ENCODE results near the gene SYDE2. TPM values are rescaled to one million over a fixed set of nuclear protein-coding genes. Genes with fewer than 3 reads are reported as not detected.

SYDE2 gene
- total and polyA plus RNA-seq, 2 donors (not counting 1 experiment from before 2014, with no cell fraction given): 0.25 to 0.89 TPM

GRCh38 chr1:85122169-85122568 lies 78.6 kb downstream of the SYDE2 start:
- H3K4me1 ChIP-seq (ENCODE audit: control insufficient read depth in 2 of 2, insufficient read depth in 2 of 2, low read length in 2 of 2): no peaks in the 10 kb centered on the region

GRCh38 chr1:85121744-85122143 lies 79.1 kb downstream of the SYDE2 start:
- Histone ChIP-seq H3K4me1 (ENCODE audit: control insufficient read depth in 2 of 2, insufficient read depth in 2 of 2, low read length in 2 of 2) (no peaks in the 10 kb centered on the region), H3K27ac (ENCODE audit: low read length in 2 of 2) (no peak overlapping the region), H3K4me3 (ENCODE audit: control extremely low read depth in 1 of 5, extremely low read depth in 1 of 5, insufficient read depth in 1 of 5, low read depth in 2 of 5, low read length in 4 of 5) (no peak overlapping the region), H3K79me2 (ENCODE audit: control insufficient read depth, insufficient read depth, low read length) (no peaks in the 10 kb centered on the region), H3K4me2 (replicated peaks; ENCODE audit: low read depth, low read length, poor library complexity, severe bottlenecking) (no peak overlapping the region), H3K27me3 (replicated peaks in 1 of 4; ENCODE audit: control extremely low read depth in 1 of 4, control insufficient read depth in 3 of 4, insufficient read depth in 4 of 4, low read length in 3 of 4) (no peaks in the 10 kb centered on the region), H3K9me3 (ENCODE audit: control extremely low read depth in 1 of 3, control insufficient read depth in 2 of 3, insufficient read depth in 1 of 3, low read length in 2 of 3) (no peaks in the 10 kb centered on the region), H3K36me3 (replicated peaks in 1 of 2; ENCODE audit: control extremely low read depth in 1 of 2, control insufficient read depth in 1 of 2, extremely low read depth in 1 of 2, insufficient read depth in 2 of 2, low read length in 1 of 2) (no peaks in the 10 kb centered on the region), H3K9ac (ENCODE audit: low read length) (no peak overlapping the region), H4K20me1 (ENCODE audit: control insufficient read depth, insufficient read depth, low read length, poor library complexity, severe bottlenecking) (no peaks in the 10 kb centered on the region), H2AFZ (ENCODE audit: insufficient read depth, low read depth, low read length, poor library complexity, severe bottlenecking) (no peak overlapping the region)
- H3K9me3 Mint-ChIP-seq (ENCODE audit: insufficient read depth): no peaks in the 10 kb centered on the region
- ATAC-seq (ENCODE audit: low read depth) (no peak), DNase-seq (no peak)
- no CpG with 5 or more reads among the region's 4 CpGs for WGBS (ENCODE audit: insufficient coverage)
- no peak for TF ChIP-seq CTCF (IDR thresholded peaks at IDR 0.05)
- TF ChIP-seq EZH2 (IDR thresholded peaks at IDR 0.05; ENCODE audit: borderline replicate concordance, insufficient read depth, low read depth, low read length, poor library complexity, severe bottlenecking): no peak
- no peak overlapping the region for H3K4me3 Mint-ChIP-seq
- H3K4me1 Mint-ChIP-seq: no peaks in the 10 kb centered on the region
- intact Hi-C loops (cut with micrococcal nuclease): no loop called here
- ChIA-PET POLR2A (no interaction called here), CTCF (no interaction called here)
- H3K27ac Mint-ChIP-seq: no peak overlapping the region
- peaks cover 23% of the 10 kb centered on the region for H3K27me3 Mint-ChIP-seq

More at GRCh38 chr1:85122169-85122568, 78.6 kb downstream of the SYDE2 start:
- intact Hi-C loops (cut with micrococcal nuclease): no loop called here
- Mint-ChIP-seq H3K27ac (no peak overlapping the region), H3K27me3 (peaks cover 24% of the 10 kb centered on the region), H3K4me1 (no peaks in the 10 kb centered on the region), H3K4me3 (no peak overlapping the region), H3K9me3 (ENCODE audit: insufficient read depth) (no peaks in the 10 kb centered on the region)
- ChIA-PET POLR2A (no interaction called here), CTCF (no interaction called here)
- WGBS (ENCODE audit: insufficient coverage): 89% methylated on average over 1 of the region's 2 CpGs
- Histone ChIP-seq H2AFZ (ENCODE audit: insufficient read depth, low read depth, low read length, poor library complexity, severe bottlenecking) (no peak overlapping the region), H3K9ac (ENCODE audit: low read length) (no peak overlapping the region), H3K79me2 (ENCODE audit: control insufficient read depth, insufficient read depth, low read length) (no peaks in the 10 kb centered on the region), H3K9me3 (ENCODE audit: control extremely low read depth in 1 of 3, control insufficient read depth in 2 of 3, insufficient read depth in 1 of 3, low read length in 2 of 3) (no peaks in the 10 kb centered on the region), H3K4me2 (replicated peaks; ENCODE audit: low read depth, low read length, poor library complexity, severe bottlenecking) (no peak overlapping the region), H3K36me3 (replicated peaks in 1 of 2; ENCODE audit: control extremely low read depth in 1 of 2, control insufficient read depth in 1 of 2, extremely low read depth in 1 of 2, insufficient read depth in 2 of 2, low read length in 1 of 2) (no peaks in the 10 kb centered on the region), H3K4me3 (ENCODE audit: control extremely low read depth in 1 of 5, extremely low read depth in 1 of 5, insufficient read depth in 1 of 5, low read depth in 2 of 5, low read length in 4 of 5) (no peak overlapping the region), H3K27me3 (replicated peaks in 1 of 4; ENCODE audit: control extremely low read depth in 1 of 4, control insufficient read depth in 3 of 4, insufficient read depth in 4 of 4, low read length in 3 of 4) (no peaks in the 10 kb centered on the region), H3K27ac (ENCODE audit: low read length in 2 of 2) (no peak overlapping the region), H4K20me1 (ENCODE audit: control insufficient read depth, insufficient read depth, low read length, poor library complexity, severe bottlenecking) (no peaks in the 10 kb centered on the region)
- no peak for DNase-seq
- TF ChIP-seq CTCF (IDR thresholded peaks at IDR 0.05) (no peak), EZH2 (IDR thresholded peaks at IDR 0.05; ENCODE audit: borderline replicate concordance, insufficient read depth, low read depth, low read length, poor library complexity, severe bottlenecking) (no peak)
- no peak for ATAC-seq (ENCODE audit: low read depth)

Data from B cell (primary cell).